Hepatocyte (in vitro differentiated cells): ENCODE results near the gene OR7D2. TPM values are rescaled to one million over a fixed set of nuclear protein-coding genes. Genes with fewer than 3 reads are reported as not detected.
"Not testable (repeated sequence)": the region's sequence is repeated elsewhere in the genome, so short reads cannot be mapped to it uniquely, and the experiment has no call there.

ENCODE experiments used
- DNase-seq: peaks from one replicate; pipeline ENCODE4 v3.0.0-alpha.2; 2016; ENCODE audit warnings: low spot score
- H2AFZ ChIP-seq: fragments of 200-600 bp; sonication (generic); 2 replicates; pipeline ENCODE4 v1.6.0; 2016; ENCODE audit warnings: antibody characterized with exemption, mild to moderate bottlenecking
- H3K27ac ChIP-seq: fragments of 200-600 bp; sonication (generic); 2 replicates; pipeline ENCODE4 v1.5.1; 2016; ENCODE audit warnings: mild to moderate bottlenecking
- H3K27me3 ChIP-seq: fragments of 200-600 bp; sonication (generic); 2 replicates; pipeline ENCODE4 v1.6.1; 2016
- H3K36me3 ChIP-seq: fragments of 200-600 bp; sonication (generic); replicated peaks from 2 replicates; pipeline ENCODE4 v1.5.1; 2016; ENCODE audit warnings: low read depth; ENCODE audit not compliant: insufficient read depth
- H3K4me1 ChIP-seq: fragments of 200-600 bp; sonication (generic); 2 replicates; pipeline ENCODE4 v1.5.1; 2016; ENCODE audit warnings: mild to moderate bottlenecking, moderate library complexity; ENCODE audit not compliant: insufficient read depth
- H3K4me2 ChIP-seq: fragments of 200-600 bp; sonication (generic); 2 replicates; pipeline ENCODE4 v1.6.0; 2016
- H3K4me3 ChIP-seq: fragments of 200-600 bp; sonication (generic); 2 replicates; pipeline ENCODE4 v1.5.1; 2016; ENCODE audit warnings: mild to moderate bottlenecking
- H3K79me2 ChIP-seq: fragments of 200-600 bp; sonication (generic); 2 replicates; pipeline ENCODE4 v1.6.0; 2017; ENCODE audit warnings: mild to moderate bottlenecking
- H3K9me2 ChIP-seq: fragments of 200-600 bp; sonication (generic); replicated peaks from 2 replicates; pipeline ENCODE4 v1.6.0; 2017; ENCODE audit warnings: mild to moderate bottlenecking; ENCODE audit not compliant: insufficient read depth
- H3K9me3 ChIP-seq: fragments of 200-600 bp; sonication (generic); 2 replicates; pipeline ENCODE4 v1.5.1; 2016; ENCODE audit warnings: low read depth, mild to moderate bottlenecking
- H4K20me1 ChIP-seq: fragments of 200-600 bp; sonication (generic); 2 replicates; pipeline ENCODE4 v1.6.0; 2016; ENCODE audit warnings: mild to moderate bottlenecking; ENCODE audit not compliant: insufficient read depth, poor library complexity, severe bottlenecking
- CTCF ChIP-seq: fragments of 200-600 bp; sonication (generic); IDR thresholded peaks from 2 replicates; pipeline ENCODE4 v1.5.1; 2016; ENCODE audit warnings: antibody characterized with exemption, mild to moderate bottlenecking; ENCODE audit not compliant: poor library complexity
- EZH2 ChIP-seq: fragments of 200-600 bp; sonication (generic); IDR thresholded peaks from 2 replicates; pipeline ENCODE4 v1.6.1; 2016; ENCODE audit warnings: antibody characterized with exemption, mild to moderate bottlenecking, borderline replicate concordance
- EZH2phosphoT487 ChIP-seq: fragments of 200-600 bp; sonication (generic); IDR thresholded peaks from one replicate; pipeline ENCODE4 v1.6.1; 2018; ENCODE audit warnings: antibody characterized with exemption, mild to moderate bottlenecking, low read depth, moderate library complexity; ENCODE audit not compliant: unreplicated experiment, severe bottlenecking
- WGBS: methylation state at CpG from one replicate; pipeline ENCODE4 v1.1.6; 2016; ENCODE audit warnings: low lambda C conversion rate; ENCODE audit errors: missing lambda C conversion rate; 5-methylcytosine and 5-hydroxymethylcytosine counted together
- polyA plus RNA-seq: library from polyadenylated mRNA; unstranded; fragments of >200 nt; fragmentation: Nextera tagmentation; extraction: Ambion mirVana; gene quantifications from 2 replicates; pipeline ENCODE4 v1.2.1, GENCODE V29; 2016
- total RNA-seq: library from RNA; depleted of rRNA; stranded (reverse); fragments of >200 nt; gene quantifications from 2 replicates; pipeline ENCODE4 v1.2.3, GENCODE V29; 2014

OR7D2 gene
- total and polyA plus RNA-seq, 2 experiments from 2014 or later = 0.34 to 0.57 TPM

- H4K20me1 ChIP-seq = no peaks in the 10 kb centered on the region
- no peak for DNase-seq
- TF ChIP-seq CTCF (no peak), EZH2phosphoT487 (no peak), EZH2 (no peak)
- 38% methylated on average over 7 of the region's 7 CpGs for WGBS
- no peak overlapping the region for H3K4me2 ChIP-seq
- H3K27ac ChIP-seq = no peak overlapping the region
- no peak overlapping the region for H2AFZ ChIP-seq
- no peaks in the 10 kb centered on the region for H3K4me1 ChIP-seq
- no peak overlapping the region for H3K4me3 ChIP-seq
- H3K79me2 ChIP-seq = no peaks in the 10 kb centered on the region
- H3K9me2 ChIP-seq = no peaks in the 10 kb centered on the region
- no peaks in the 10 kb centered on the region for H3K27me3 ChIP-seq
- no peaks in the 10 kb centered on the region for H3K36me3 ChIP-seq
- no peaks in the 10 kb centered on the region for H3K9me3 ChIP-seq
Observed at GRCh38 chr19:9189535-9189934, 10.8 kb downstream of the OR7D2 start.

- H4K20me1 ChIP-seq, H3K27me3 ChIP-seq, H3K27ac ChIP-seq, H3K4me1 ChIP-seq, H3K4me2 ChIP-seq, DNase-seq, H3K9me3 ChIP-seq, H3K9me2 ChIP-seq, H3K36me3 ChIP-seq, H3K4me3 ChIP-seq, H3K79me2 ChIP-seq, H2AFZ ChIP-seq: not testable (repeated sequence)
- WGBS = 94% methylated on average over 2 of the region's 2 CpGs
Observed at GRCh38 chr19:9198044-9198443, 19.3 kb downstream of the OR7D2 start.

GRCh38 chr19:9205501-9206113 lies 26.8 kb downstream of the OR7D2 start:
- peak overlapping the region; percentile 63 for H3K4me2 ChIP-seq
- 39% methylated on average over 13 of the region's 13 CpGs for WGBS
- no peaks in the 10 kb centered on the region for H3K36me3 ChIP-seq
- TF ChIP-seq CTCF (peak; percentile 92), EZH2 (no peak)
- H3K4me1 ChIP-seq = no peaks in the 10 kb centered on the region
- no peaks in the 10 kb centered on the region for H3K9me2 ChIP-seq
- H2AFZ ChIP-seq = peak overlapping the region; percentile 55
- H3K4me3 ChIP-seq = no peak overlapping the region
- H3K79me2 ChIP-seq = no peaks in the 10 kb centered on the region
- DNase-seq = peak; percentile 79
- H3K27me3 ChIP-seq = no peaks in the 10 kb centered on the region
- no peaks in the 10 kb centered on the region for H4K20me1 ChIP-seq
- H3K9me3 ChIP-seq = no peaks in the 10 kb centered on the region
- no peak overlapping the region for H3K27ac ChIP-seq

GRCh38 chr19:9219489-9219888 lies 40.7 kb downstream of the OR7D2 start, which contains the start of gene OR7D4:
Gene OR7D4 (minus strand): TSS chr19:9219589. CDS start chr19:9214837, 4,752 bp downstream.
- H3K27me3 ChIP-seq = no peaks in the 10 kb centered on the region
- H3K9me3 ChIP-seq = no peaks in the 10 kb centered on the region
- H3K4me1 ChIP-seq = no peaks in the 10 kb centered on the region
- no peak within 1 kb of the TSS for H2AFZ ChIP-seq
- WGBS = 70% methylated on average over 3 of the region's 3 CpGs
- no peak within 1 kb of the TSS for H3K27ac ChIP-seq
- H4K20me1 ChIP-seq = no peaks in the 10 kb centered on the region
- TF ChIP-seq EZH2phosphoT487 (no peak), EZH2 (no peak), CTCF (no peak)
- DNase-seq = no peak
- H3K4me3 ChIP-seq = no peak within 1 kb of the TSS
- H3K4me2 ChIP-seq = no peak within 1 kb of the TSS
- H3K36me3 ChIP-seq = no peaks in the 10 kb centered on the region
- H3K79me2 ChIP-seq = no peaks in the 10 kb centered on the region
- H3K9me2 ChIP-seq = no peaks in the 10 kb centered on the region

Other genes starting within 250 kb of the OR7D2 start
- gene MUC16, start 168.6 kb upstream of the OR7D2 start, total RNA-seq = 2.5 and 3.2 TPM in 2 replicates
- 1.3 and 5.6 TPM in 2 replicates for gene MUC16, start 168.6 kb upstream of the OR7D2 start, polyA plus RNA-seq
- not detected in 2 replicates for gene OR1M1, start 91.9 kb upstream of the OR7D2 start, total RNA-seq
- not detected in 2 replicates for gene OR1M1, start 91.9 kb upstream of the OR7D2 start, polyA plus RNA-seq
- not detected in 2 replicates for gene OR7G2, start 71.5 kb upstream of the OR7D2 start, total RNA-seq
- gene OR7G2, start 71.5 kb upstream of the OR7D2 start, polyA plus RNA-seq = not detected in 2 replicates
- not detected in 2 replicates for gene OR7G1, start 63.2 kb upstream of the OR7D2 start, total RNA-seq
- gene OR7G1, start 63.2 kb upstream of the OR7D2 start, polyA plus RNA-seq = not detected in 2 replicates
- gene OR7G3, start 52.0 kb upstream of the OR7D2 start, total RNA-seq = not detected in 2 replicates
- gene OR7G3, start 52.0 kb upstream of the OR7D2 start, polyA plus RNA-seq = not detected in 2 replicates
- 14.6 and 26.6 TPM in 2 replicates for gene ZNF317, start 38.6 kb upstream of the OR7D2 start, total RNA-seq
- 19.8 and 27.5 TPM in 2 replicates for gene ZNF317, start 38.6 kb upstream of the OR7D2 start, polyA plus RNA-seq
- gene OR7D4, start 40.6 kb downstream of the OR7D2 start, total RNA-seq = not detected in 2 replicates
- gene OR7D4, start 40.6 kb downstream of the OR7D2 start, polyA plus RNA-seq = not detected in 2 replicates
- gene OR7E24, start 72.0 kb downstream of the OR7D2 start, total RNA-seq = not detected in 2 replicates
- gene OR7E24, start 72.0 kb downstream of the OR7D2 start, polyA plus RNA-seq = not detected in 2 replicates
- 8.0 and 9.8 TPM in 2 replicates for gene ZNF699, start 130.9 kb downstream of the OR7D2 start, total RNA-seq
- 0.94 and 1.6 TPM in 2 replicates for gene ZNF699, start 130.9 kb downstream of the OR7D2 start, polyA plus RNA-seq
- 18.1 and 22.7 TPM in 2 replicates for gene ZNF559, start 145.2 kb downstream of the OR7D2 start, total RNA-seq
- gene ZNF559, start 145.2 kb downstream of the OR7D2 start, polyA plus RNA-seq = 8.9 and 13.1 TPM in 2 replicates
- 5.2 and 5.5 TPM in 2 replicates for gene ZNF177, start 184.0 kb downstream of the OR7D2 start, total RNA-seq
- 4.2 and 7.6 TPM in 2 replicates for gene ZNF177, start 184.0 kb downstream of the OR7D2 start, polyA plus RNA-seq